ENCODE results near the gene ZNF710.

Gene ZNF710

DNA sequence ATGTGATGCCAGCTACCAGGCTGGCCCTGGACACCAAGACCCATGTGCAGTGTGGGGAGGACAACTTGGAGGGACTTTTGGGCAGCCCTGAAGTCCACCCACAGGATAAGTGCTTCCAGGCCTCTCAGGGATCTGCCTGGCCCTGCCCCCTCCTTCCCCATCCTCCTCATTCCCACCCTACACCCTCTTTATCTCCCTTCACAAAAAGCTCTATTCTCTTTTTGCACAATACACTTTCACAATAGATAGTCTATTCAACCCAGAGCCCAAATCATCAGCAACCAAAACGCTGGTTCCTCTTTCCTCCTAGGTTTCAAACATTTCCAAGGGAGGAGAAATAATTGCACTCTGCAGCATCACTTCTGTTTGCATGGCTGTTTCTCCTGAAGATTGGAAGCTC is 7.8 kb upstream of the ZNF710 start:
- no peak for DNase-seq

DNA sequence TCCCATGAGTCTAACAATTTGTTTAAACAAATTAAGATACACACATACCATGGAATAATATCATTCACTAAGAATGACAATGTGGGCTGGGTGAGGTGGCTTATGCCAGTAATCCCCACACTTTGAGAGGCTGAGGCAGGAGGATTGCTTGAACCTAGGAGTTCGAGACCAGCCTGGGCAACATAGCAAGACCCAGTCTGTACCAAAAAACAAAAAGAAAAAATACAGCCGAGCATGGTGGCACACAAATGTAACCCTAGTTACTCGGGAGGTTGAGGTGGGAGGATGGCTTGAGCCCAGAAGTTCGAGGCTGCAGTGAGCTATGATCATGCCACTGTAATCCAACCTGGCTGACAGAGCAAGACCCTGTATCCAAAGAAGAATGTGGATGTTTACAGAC is 4.0 kb upstream of the ZNF710 start:
- DNase-seq: no peak

GRCh38 chr15:89998141-89998661 is 2.9 kb upstream of the ZNF710 start:
- no peak for DNase-seq

GRCh38 chr15:89998923-89999675 is 2.0 kb upstream of the ZNF710 start:
- no peak for DNase-seq

- DNase-seq: no peak
Observed at GRCh38 chr15:89999676-90000185, 1.4 kb upstream of the ZNF710 start.

GRCh38 chr15:90000186-90001001 is 730 bp upstream of the ZNF710 start:
- no peak for DNase-seq

DNA sequence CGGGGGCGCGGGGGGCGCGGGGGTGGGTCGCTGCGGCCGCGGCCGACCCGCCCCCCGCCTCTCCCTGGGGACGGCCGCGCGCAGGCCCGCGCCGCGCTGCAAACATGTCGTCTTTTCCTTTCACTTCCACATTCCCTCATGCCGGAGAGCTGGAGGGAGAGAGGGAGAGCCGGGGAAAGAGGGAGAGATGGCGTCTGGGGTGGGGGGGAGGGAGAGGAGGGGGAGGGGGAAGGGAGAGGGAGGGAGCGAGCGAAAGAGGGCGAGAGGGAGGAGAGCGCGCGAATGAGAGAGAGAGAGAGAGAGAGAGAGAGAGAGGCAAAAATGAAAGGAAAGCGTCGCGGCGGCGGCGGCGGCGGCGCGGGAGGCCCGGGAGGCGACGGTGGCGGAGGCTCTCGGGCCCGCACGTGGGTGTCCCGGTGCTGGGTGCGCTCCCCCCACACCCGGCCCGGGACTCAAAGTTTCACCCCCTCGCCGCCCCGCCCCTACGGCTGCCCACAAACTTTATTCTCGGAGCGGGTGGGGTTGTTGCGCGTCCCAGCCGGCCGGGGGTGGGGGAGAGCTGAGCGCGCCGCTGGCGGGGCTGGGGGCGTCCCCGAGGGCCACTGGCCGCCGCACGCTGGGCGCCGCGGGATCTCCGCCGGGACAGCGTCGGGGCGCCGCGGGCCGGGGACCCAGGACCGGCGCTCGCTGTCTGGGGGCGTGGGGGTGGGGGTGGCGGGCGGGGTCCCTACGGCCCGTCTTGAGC is 731 bp downstream of the ZNF710 start:
- peak; percentile 47 for DNase-seq

GRCh38 chr15:90002428-90002844 is 1.3 kb downstream of the ZNF710 start:
- no peak for DNase-seq

- DNase-seq: no peak
Observed at GRCh38 chr15:90003736-90004135, 2.6 kb downstream of the ZNF710 start.

- DNase-seq: no peak
Observed at GRCh38 chr15:90004252-90004651, 3.1 kb downstream of the ZNF710 start.

- DNase-seq: no peak
Observed at GRCh38 chr15:90004671-90005070, 3.5 kb downstream of the ZNF710 start.

- no peak for DNase-seq
Observed at GRCh38 chr15:90006217-90007075, 5.3 kb downstream of the ZNF710 start.

DNA sequence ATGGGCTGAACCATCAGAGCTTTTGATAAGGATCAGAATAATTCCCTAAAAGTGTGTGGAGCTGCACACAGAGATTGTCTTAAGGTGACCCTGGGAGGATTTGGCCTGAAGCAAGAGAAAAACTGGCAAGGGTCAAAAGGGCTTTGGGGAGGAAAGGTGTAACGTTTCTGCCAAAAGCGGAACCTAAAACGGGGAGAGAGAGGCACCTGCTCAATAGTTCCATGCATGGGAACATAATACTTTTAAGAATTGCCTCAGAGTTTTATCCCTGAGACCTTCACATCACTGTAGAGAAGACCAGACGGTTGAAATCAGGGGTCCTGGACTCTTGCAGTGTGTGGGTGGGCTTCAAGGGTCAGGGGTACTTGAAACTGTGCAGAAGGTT is 5.9 kb downstream of the ZNF710 start:
- no peak for DNase-seq

- DNase-seq: no peak
Observed at GRCh38 chr15:90008607-90009006, 7.5 kb downstream of the ZNF710 start.

DNA sequence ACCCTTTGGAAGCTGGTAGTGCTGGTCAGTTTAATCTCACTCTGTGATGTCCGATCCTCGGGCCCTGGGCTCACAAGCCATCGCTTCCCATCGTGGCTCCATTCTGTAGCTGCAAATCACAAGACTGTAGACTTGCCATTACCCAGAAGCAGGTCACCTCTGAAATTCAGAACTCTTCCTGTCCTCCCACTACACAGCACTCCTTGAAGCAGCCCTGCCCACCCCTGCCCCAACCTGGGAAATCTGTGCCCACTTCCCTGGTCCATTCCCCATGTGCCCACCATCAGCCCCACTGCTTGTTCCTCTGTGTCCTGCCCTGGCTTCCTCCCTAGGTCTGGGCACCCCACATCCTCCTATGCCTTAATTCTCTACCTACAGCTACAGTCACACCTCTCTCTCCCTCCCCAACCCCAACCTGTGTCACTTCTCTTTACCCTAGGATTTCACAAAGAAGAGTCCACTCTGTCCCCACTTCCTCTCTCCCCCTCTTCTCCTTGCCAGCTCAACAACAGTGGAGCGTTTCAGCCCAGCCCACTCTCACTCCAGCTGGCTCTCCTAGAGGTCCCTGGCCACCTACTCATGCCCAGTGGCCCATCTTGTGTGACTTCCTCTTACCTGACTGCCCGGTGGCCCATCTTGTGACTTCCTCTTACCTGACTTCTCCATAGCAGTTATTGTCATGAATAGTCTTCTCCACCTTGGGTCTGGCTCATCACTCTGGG is 8.3 kb downstream of the ZNF710 start:
- no peak for DNase-seq

DNA sequence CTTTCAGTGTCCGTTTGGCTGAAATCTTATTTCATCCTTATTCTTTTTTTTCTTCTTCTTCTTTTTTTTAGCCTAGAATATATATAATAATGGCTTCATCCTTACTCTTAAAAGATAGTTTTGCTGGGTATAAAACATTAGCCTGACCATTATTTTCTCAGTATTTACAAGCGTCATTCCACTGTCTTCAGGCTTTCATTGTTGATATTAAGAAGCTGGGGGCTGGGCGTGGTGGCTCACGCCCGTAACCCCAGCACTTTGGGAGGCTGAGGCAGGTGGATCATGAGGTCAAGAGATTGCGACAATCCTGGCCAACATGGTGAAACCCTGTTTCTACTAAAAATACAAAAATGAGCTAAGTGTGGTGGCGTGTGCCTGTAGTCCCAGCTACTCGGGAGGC is 10.6 kb downstream of the ZNF710 start:
- no peak for DNase-seq

GRCh38 chr15:90013503-90013937 is 12.4 kb downstream of the ZNF710 start:
- DNase-seq: no peak

DNA sequence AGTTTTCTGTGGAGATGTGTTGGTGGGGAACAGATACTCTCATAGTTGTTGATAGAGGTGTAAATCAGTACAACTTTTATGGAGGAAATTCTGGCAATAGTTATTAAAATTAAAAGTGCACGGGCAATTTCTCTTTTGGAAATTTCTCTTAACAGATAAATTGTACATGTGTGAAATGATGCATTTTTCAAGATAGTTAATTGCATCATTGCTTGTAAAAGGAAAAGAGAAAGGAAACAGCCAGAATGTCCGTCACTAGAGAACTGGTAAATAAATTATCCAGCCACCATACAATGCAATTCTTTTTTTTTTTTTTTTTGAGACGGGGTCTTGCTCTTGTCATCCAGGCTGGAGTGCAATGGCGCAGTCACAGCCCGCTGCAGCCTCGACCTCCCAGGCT is 14.2 kb downstream of the ZNF710 start:
- DNase-seq: no peak

DNA sequence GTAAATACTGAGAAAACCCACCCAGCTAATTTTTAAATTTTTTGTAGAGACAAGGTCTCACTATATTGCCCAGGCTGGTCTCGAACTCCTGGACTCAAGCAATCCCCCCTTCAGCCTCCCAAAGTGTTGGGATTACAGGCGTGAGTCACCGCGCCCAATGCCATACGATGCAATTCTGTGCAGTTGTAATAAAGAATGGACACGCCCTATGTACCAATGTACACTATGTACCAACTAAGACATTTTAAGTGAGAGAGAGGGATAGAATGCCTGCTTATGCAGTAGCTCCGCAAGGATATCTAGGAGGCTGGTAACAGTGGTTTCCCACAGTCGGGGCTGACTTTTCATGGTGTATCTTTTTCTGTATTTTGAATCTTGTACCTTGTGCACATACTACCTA is 14.6 kb downstream of the ZNF710 start:
- DNase-seq: no peak

- no peak for DNase-seq
Observed at GRCh38 chr15:90016721-90017120, 15.6 kb downstream of the ZNF710 start.

GRCh38 chr15:90018216-90018831 is 17.2 kb downstream of the ZNF710 start:
- no peak for DNase-seq

All from NCI-H2029 (cell line).